ENCODE data around the gene CNIH2.

CNIH2 gene

DNA sequence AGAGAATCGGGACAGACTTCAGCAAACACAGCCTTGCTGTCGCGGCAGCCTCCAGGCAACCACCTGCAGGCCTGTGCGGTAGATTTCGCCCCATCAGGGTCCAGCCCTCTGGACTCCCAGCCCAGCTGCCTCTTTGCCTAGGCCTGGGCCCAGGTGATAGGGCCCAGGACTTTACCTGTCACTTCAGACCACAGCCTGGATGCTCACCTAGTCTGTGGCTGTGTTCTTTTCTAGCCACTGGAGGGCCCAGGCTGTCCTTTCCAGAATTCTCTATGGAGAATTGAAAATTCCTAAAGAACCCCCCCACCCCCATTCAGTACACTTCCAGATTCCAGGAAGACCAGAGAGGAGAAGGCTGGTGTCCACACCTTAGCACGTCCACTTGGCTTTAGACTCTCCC lies 40.1 kb upstream of the CNIH2 start:
- H3K79me2 ChIP-seq (ENCODE audit: insufficient read depth, low read depth) = no peaks in the 10 kb centered on the region

DNA sequence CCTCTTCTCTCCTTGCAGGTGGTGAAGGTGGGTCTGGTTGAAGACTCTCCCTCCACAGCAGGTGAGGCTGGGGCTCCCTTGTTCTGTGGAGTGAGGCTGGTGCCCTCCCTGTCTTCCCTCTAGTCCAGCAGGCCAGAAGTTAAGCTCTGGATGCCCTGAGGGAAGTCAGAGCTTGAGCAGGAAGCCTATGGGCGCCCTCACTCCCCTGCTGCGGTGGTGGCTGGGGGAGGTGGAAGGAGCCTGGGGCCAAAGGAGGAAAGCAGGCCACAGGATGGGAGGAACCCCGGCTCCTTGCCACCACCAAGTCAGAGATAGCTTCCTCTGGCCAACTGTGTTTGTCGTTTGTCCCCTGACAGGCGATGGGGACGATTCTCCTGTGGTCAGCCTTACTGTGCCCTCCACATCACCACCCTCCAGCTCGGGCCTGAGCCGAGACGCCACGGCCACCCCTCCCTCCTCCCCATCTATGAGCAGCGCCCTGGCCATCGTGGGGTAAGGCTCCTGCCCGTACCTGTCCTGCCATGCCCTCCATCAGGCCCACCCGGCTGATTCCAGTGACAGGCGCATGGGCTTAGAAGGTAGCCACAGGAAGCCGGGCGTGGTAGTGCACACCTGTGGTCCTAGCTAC lies 39.1 kb upstream of the CNIH2 start:
- Histone ChIP-seq H3K27me3 (ENCODE audit: insufficient read depth, low read depth) (no peaks in the 10 kb centered on the region), H4K20me1 (ENCODE audit: insufficient read depth) (no peaks in the 10 kb centered on the region), H3K9ac (no peak overlapping the region), H3K4me2 (no peak overlapping the region), H2AFZ (ENCODE audit: low read depth) (no peak overlapping the region), H3K4me3 (IDR thresholded peaks at IDR 0.05; ENCODE audit: insufficient read depth, low read depth, low read length) (no peak overlapping the region), H3K36me3 (ENCODE audit: insufficient read depth) (no peaks in the 10 kb centered on the region), H3K79me2 (ENCODE audit: insufficient read depth, low read depth) (no peaks in the 10 kb centered on the region), H3K4me1 (ENCODE audit: low read depth, poor library complexity, severe bottlenecking) (peaks cover 20% of the 10 kb centered on the region), H3K27ac (no peak overlapping the region)
- TF ChIP-seq, protein P1, sequence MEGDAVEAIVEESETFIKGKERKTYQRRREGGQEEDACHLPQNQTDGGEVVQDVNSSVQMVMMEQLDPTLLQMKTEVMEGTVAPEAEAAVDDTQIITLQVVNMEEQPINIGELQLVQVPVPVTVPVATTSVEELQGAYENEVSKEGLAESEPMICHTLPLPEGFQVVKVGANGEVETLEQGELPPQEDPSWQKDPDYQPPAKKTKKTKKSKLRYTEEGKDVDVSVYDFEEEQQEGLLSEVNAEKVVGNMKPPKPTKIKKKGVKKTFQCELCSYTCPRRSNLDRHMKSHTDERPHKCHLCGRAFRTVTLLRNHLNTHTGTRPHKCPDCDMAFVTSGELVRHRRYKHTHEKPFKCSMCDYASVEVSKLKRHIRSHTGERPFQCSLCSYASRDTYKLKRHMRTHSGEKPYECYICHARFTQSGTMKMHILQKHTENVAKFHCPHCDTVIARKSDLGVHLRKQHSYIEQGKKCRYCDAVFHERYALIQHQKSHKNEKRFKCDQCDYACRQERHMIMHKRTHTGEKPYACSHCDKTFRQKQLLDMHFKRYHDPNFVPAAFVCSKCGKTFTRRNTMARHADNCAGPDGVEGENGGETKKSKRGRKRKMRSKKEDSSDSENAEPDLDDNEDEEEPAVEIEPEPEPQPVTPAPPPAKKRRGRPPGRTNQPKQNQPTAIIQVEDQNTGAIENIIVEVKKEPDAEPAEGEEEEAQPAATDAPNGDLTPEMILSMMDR (conservative IDR thresholded peaks at IDR 0.05; ENCODE audit: low read depth, low read length) = no peak

More for the DNA sequence above, 40.1 kb upstream of the CNIH2 start:
- Histone ChIP-seq H4K20me1 (ENCODE audit: insufficient read depth) (no peaks in the 10 kb centered on the region), H3K27ac (no peak overlapping the region), H3K27me3 (ENCODE audit: insufficient read depth, low read depth) (no peaks in the 10 kb centered on the region), H3K4me2 (no peak overlapping the region), H2AFZ (ENCODE audit: low read depth) (no peak overlapping the region), H3K4me1 (ENCODE audit: low read depth, poor library complexity, severe bottlenecking) (peaks cover 20% of the 10 kb centered on the region), H3K4me3 (IDR thresholded peaks at IDR 0.05; ENCODE audit: insufficient read depth, low read depth, low read length) (no peak overlapping the region), H3K36me3 (ENCODE audit: insufficient read depth) (no peaks in the 10 kb centered on the region), H3K9ac (no peak overlapping the region)
- TF ChIP-seq, protein P1 (conservative IDR thresholded peaks at IDR 0.05; ENCODE audit: low read depth, low read length) = no peak

DNA sequence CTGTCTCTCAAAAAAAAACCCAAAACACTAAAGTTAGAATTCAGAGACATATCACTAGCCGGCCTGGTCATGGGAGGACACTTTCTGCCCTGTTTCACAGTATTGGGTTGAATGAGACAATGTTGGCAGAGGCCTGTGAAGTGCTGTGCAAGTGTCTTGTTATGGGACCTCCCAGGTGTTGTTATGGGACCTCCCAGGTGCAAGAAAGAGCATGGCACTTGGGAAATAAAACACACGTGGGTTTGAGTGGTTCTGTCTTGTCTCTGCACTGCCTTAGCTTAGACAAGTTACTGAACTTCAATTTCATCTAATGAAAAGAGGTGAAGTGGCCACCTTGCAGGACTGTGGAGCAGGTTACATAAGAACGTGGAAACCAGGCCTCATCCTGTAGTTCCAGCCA lies 38.5 kb upstream of the CNIH2 start:
- Histone ChIP-seq H3K79me2 (ENCODE audit: insufficient read depth, low read depth) (no peaks in the 10 kb centered on the region), H3K36me3 (ENCODE audit: insufficient read depth) (no peaks in the 10 kb centered on the region), H3K27ac (no peak overlapping the region)

DNA sequence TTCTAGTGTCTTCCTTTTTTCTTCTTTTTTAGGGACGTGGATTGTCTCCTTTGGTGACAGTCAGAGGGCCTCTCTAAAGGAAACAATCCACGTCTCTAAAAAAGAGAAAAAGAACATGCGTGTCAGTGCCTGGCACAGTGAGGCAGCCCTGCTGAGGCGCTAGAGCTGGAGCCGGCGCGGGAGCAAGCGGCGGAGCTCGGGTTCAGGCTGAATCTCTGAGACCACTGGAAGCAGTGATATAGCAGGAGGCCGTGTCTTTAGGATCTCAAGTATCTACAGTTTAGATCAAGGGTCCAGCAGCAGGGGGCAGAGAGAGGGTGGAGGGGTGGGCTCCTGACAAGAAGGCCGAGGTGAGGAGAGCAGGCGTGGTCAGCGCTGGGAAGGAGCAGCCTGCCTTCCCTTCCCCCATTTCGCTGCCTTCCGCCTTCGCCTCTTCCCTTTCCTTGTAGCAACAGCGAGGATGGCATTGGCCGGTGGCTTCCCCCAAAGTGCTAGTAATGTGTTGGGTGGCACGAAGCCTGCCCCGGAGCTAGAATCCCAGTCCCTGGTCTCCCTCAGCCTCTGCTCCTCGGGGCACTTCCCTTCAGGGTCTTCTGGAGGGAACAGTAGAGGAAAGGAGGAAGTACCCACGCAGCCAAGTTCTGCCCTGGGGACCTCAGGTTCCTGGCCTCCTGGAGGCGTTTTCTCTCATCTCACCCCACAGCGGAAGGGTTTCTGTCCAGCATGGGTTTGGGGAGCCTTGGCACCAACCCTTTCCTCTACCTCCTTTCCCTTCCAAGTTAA lies 37.8 kb upstream of the CNIH2 start:
- H3K27ac ChIP-seq = no peak overlapping the region
- no peaks in the 10 kb centered on the region for H3K79me2 ChIP-seq (ENCODE audit: insufficient read depth, low read depth)
- no peaks in the 10 kb centered on the region for H3K27me3 ChIP-seq (ENCODE audit: insufficient read depth, low read depth)
- no peak overlapping the region for H3K9ac ChIP-seq
- no peak overlapping the region for H3K4me2 ChIP-seq
- TF ChIP-seq, protein P1 (conservative IDR thresholded peaks at IDR 0.05; ENCODE audit: low read depth, low read length) = no peak
- no peak overlapping the region for H3K4me3 ChIP-seq (IDR thresholded peaks at IDR 0.05; ENCODE audit: insufficient read depth, low read depth, low read length)
- peaks cover 20% of the 10 kb centered on the region for H3K4me1 ChIP-seq (ENCODE audit: low read depth, poor library complexity, severe bottlenecking)
- no peaks in the 10 kb centered on the region for H4K20me1 ChIP-seq (ENCODE audit: insufficient read depth)
- H2AFZ ChIP-seq (ENCODE audit: low read depth) = no peak overlapping the region
- H3K36me3 ChIP-seq (ENCODE audit: insufficient read depth) = no peaks in the 10 kb centered on the region

More for the DNA sequence above, 38.5 kb upstream of the CNIH2 start:
- H3K4me2 ChIP-seq = no peak overlapping the region
- no peaks in the 10 kb centered on the region for H3K27me3 ChIP-seq (ENCODE audit: insufficient read depth, low read depth)
- no peak overlapping the region for H3K9ac ChIP-seq
- H3K4me3 ChIP-seq (IDR thresholded peaks at IDR 0.05; ENCODE audit: insufficient read depth, low read depth, low read length) = no peak overlapping the region
- no peak overlapping the region for H2AFZ ChIP-seq (ENCODE audit: low read depth)
- H3K4me1 ChIP-seq (ENCODE audit: low read depth, poor library complexity, severe bottlenecking) = peaks cover 20% of the 10 kb centered on the region
- no peaks in the 10 kb centered on the region for H4K20me1 ChIP-seq (ENCODE audit: insufficient read depth)
- TF ChIP-seq, protein P1 (conservative IDR thresholded peaks at IDR 0.05; ENCODE audit: low read depth, low read length) = no peak

All from KMS-11 (cell line).